Stimulated activated CD4-positive, alpha-beta T cell treated with anti-CD3 and anti-CD28 coated beads, Interleukin-15, amount 100 ng/mL, for 24 hours (primary cell): Measurements from ENCODE around the gene PPT1.

Experiments
- DNase-seq: peaks from one replicate; pipeline ENCODE4 v3.0.0-alpha.2; 2020

Gene PPT1

GRCh38 chr1:40096977-40097782 is at the start of gene PPT1:
PPT1 (minus strand) TSS chr1:40097252; CDS start chr1:40097238, 14 bp downstream.
- peak; percentile 87 for DNase-seq

- peak; percentile 66 for DNase-seq
These were observed 47.0 kb upstream of the PPT1 start for GRCh38 chr1:40143891-40144575.

- no peak for DNase-seq
These were observed 45.0 kb upstream of the PPT1 start for GRCh38 chr1:40141878-40142535.

DNA sequence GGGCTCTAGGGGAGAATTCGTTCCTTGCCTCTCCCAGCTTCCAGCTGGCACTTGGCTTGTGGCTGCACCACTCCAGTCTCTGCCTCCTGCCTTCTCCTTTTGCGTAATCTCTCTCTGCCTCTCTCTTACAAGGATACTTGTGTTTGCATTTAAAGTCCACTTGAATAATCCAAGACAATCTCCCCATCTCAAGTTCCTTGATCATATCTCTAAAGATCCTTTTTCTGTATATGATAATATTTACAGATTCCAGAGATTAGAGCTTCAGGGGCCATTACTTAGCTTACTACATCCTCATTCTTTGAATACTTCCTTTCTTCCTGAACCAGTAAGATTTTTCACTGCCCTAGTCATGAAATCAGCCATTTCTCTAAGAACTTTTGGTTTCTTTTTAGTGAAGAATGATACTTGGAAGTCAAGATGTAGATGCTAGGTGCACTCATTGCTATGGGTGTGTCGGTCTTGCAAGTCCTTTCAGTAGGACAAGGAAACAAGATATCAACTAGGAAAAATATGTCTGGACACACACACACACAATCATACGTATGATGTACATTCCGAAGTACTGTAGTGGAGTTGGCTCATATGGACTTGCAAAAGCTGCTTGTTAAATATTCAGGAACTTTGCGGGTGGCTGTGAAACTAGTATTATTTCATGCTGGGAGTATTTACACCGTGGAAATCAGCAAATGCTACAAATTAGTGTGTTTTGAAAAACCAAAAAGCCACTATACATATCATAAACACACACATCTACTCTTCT is 43.3 kb upstream of the PPT1 start:
- no peak for DNase-seq

- DNase-seq = no peak
These were observed 36.8 kb upstream of the PPT1 start for GRCh38 chr1:40133839-40134238.

GRCh38 chr1:40133312-40133665 is 36.2 kb upstream of the PPT1 start:
- no peak for DNase-seq

DNA sequence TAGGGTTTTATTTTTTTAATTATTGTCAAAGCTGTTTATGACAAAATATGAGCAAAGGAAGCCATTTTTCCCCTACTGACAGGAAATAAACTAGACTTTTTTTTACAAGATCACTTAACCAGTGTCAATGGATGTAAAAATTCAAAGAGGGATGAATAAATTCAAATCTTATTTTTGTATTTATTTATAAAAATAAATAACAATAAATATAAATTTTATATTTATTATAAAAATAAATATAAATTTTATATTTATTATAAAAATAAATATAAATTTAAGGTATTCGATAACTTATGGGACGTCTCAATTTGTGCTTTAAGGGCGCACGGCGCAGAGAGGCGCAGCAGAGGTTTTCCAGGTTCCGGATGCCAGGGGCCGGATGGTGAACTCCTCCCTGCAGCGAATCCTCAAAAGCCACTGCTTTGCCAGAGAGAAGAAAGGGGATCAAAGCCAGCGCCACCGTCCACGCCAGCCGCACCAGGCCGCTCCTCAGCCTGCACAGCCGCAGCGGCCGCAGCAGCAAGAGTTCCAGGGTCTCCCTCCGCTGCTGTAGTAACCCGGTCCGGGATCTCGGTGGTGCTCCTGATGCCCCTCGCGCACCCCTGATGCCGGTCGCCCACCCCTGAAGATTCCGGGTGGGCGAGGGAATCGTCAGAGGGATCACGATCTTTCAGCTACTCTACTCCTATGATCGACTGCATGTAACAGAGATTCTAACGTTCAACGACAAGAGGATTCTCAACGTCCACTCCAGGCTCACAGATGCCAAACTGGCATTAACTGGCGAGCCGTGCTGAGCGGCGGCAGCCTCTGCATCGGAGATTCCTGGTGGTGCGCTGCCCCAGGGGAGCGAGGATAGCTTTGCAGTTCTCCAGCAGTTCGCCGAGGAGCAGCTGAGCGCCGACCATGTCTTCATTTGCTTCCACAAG is 35.6 kb upstream of the PPT1 start:
- no peak for DNase-seq

GRCh38 chr1:40130892-40131291 is 33.8 kb upstream of the PPT1 start:
- DNase-seq = no peak

DNA sequence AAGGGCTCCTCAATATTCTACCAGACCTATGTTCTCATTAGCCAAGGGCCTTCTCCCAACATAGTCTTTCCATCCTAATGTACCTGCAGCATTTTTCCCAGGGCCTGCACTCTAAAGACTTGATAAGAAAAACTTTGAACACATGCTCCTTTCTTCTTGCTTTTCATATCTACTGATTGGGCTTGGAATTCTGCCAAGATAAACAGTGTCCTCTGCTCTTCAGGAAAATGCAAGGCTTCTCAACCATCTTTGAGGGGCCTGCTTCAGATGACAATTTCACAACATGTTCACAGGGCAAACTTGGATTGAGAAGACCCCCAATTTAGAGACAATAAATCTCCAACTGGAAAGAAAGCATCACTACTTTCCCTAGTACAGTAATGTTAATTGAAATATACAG is 25.8 kb upstream of the PPT1 start:
- no peak for DNase-seq

GRCh38 chr1:40120128-40120527 is 23.1 kb upstream of the PPT1 start:
- DNase-seq = no peak

DNA sequence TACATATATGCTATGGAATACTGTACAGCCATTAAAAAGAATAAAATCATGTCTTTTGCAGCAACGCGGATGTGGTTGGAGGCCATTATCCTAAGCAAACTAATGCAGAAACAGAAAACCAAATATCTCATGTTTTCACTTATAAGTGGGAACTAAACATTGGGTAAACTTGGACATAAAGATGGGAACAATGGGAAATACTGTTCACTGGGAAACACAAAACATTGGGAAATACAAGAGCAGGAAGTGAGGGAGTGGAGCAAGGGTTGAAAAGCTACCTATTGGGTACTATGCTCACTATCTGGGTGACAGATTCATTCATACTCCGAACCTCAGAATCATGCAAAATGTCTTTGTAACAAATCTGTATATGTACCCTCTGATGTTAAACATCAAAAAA is 17.3 kb upstream of the PPT1 start:
- DNase-seq = no peak

DNA sequence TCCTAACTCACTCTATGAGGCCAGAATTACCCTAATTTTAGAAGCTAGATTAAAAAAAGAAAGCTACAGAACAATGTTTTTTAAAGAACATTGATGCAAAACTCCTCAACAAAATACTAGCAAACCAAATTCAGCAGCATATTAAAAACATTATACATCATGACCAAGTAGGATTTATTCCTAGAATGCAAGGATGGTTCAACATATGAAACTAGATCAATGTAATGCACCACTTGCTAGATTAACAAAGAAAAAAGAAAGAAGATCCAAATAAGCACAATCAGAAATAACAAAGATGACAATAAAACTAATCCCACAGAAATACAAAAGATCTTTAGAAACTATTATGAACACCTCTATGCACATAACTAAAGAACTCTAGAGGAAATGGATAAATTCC is 13.3 kb upstream of the PPT1 start:
- DNase-seq = no peak

DNA sequence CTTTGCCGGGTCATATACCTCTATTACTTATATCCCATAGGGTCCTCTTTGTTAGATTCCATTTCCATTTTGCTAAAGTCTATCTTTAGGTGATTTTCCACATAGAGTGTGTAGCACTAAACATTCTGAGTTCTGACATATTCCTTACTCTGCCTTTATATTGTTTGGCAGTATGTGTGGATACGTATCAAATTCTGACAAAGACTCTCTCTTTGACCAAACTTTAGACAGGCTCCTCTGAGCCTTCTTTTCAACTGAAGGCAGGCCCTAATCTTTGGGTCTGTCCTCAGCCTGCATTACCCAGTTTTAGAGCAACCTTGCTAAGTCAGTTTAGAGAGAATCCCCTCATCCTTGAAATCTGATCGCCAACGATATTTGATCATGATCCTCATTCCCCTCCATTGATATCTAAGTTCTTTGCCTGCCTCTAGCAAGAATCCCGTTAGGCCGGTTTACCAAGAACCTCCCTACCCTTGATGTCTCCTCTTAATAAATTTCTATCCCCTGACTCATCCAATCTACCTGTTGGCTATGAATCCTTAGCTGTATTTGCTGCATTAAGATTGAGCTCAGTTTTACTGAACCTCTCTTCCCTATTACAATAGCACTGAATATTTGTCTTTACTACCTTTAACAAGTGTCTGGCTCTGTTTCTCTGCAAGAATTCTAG is 10.4 kb upstream of the PPT1 start:
- no peak for DNase-seq

- no peak for DNase-seq
These were observed 8.0 kb upstream of the PPT1 start for GRCh38 chr1:40105028-40105427.

GRCh38 chr1:40102896-40103295 is 5.8 kb upstream of the PPT1 start:
- DNase-seq = no peak

GRCh38 chr1:40102038-40102437 is 5.0 kb upstream of the PPT1 start:
- DNase-seq = no peak

DNA sequence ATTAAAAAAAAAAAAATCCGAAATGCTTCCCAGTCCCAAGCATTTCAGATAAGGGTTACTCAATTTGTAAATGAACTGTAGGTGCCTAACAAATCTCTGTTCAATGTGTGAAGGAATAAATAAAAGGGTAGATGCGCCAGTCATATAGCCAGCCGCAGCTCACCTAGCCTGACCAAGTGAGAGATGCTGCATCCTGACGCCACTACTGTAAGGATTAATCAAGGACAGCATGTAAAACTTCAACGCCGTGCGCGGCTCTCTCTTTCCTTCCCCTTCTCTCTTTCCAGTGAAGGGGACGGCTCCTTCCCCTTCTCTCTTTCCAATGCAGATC is 441 bp downstream of the PPT1 start:
- DNase-seq = no peak

DNA sequence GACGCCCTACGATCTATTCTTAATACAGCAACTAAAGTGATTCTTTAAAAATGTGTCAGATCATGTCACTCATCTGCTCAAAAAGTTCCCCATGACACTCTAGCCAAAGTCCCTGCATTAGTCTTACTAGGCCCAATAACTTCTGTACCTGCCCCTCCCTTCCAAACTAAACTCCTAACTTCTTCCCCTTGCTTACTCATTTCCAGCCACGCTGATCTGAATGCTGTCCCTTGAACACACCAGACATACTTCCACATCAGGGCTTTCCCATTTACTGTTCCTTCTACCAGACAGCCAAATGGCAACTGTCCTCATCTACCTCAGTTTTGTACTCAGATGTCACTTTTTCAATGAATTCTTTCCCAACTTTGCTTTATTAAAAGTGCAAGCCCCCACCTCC is 1.2 kb downstream of the PPT1 start:
- DNase-seq = no peak

DNA sequence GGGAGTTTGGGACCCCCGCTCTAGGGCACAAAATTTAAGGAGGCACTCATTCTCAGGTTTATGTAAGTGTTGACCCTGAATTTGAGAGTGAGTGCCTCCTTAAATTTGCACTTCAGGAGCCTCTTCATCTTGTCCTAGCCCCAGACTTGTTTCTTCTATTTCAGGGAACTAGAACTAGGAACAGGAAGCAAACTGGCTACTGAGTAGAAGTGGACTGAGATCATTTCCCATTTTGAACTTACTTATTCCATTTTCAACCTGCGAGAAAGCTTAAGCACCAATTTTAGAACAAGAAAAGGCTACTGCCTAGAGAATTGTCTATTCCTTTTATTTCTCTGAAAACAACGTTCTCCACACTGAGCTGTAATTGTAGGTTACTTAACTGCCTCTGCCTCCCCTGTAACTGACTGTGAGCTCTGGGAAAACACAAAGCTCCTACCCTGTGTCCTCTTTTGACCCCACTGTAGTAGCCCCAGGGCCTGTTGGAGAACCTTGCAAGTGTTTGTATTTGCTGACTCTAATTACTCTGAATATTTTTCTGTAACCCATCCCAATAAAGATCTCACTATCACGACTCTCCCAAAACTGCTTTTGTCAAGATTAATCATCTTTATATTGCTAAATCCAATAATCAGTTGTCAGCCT is 2.5 kb downstream of the PPT1 start:
- no peak for DNase-seq

GRCh38 chr1:40092706-40093639 is 4.1 kb downstream of the PPT1 start:
- no peak for DNase-seq
